Measurements from ENCODE around the gene HNRNPAB.

DNA sequence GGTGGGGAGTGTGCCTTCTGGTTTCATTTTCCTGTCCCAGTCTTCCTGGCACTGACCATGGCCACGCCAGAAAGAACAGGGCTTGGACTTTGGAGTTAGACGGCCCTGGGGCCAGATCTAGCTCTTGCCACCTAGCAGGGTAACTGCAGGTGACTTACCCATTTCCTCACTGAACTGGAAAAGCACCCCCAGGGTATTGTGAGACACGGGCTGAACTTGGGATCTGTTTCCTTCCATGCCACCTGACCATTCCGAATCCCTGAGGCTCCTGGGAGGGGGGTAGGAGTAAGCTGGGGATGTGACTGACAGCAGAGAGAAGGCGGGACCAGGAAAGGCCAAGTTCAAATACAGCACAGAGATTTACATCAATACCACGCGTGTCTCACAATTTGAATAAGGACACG lies 9.4 kb downstream of the HNRNPAB start:
- TF ChIP-seq POLR2AphosphoS5 (IDR thresholded peaks at IDR 0.05) (no peak), CTCF (IDR thresholded peaks at IDR 0.05) (no peak)
